ACC112 (cell line): Measurements from ENCODE around the gene TEKT5.
"Not testable (repeated sequence)": the region's sequence is repeated elsewhere in the genome, so short reads cannot be mapped to it uniquely, and the experiment has no call there.

Experiments
- H2AFZ ChIP-seq: fragments of 200-600 bp; sonication (generic); one replicate; pipeline ENCODE4 v1.6.0; 2017; ENCODE audit warnings: antibody characterized with exemption, low read length; ENCODE audit not compliant: unreplicated experiment
- H3K27ac ChIP-seq: fragments of 200-600 bp; sonication (generic); 2 replicates; pipeline ENCODE4 v1.5.1; 2014; ENCODE audit warnings: low read depth, mild to moderate bottlenecking, antibody characterized with exemption, low read length, moderate library complexity
- H3K27me3 ChIP-seq: fragments of 200-600 bp; sonication (generic); 2 replicates; pipeline ENCODE4 v1.6.1; 2014; ENCODE audit warnings: mild to moderate bottlenecking, antibody characterized with exemption, low read length, moderate library complexity, mixed read lengths; ENCODE audit not compliant: insufficient read depth
- H3K36me3 ChIP-seq: fragments of 200-600 bp; sonication (generic); 2 replicates; pipeline ENCODE4 v1.6.1; 2016; ENCODE audit warnings: mild to moderate bottlenecking, antibody characterized with exemption, low read length, moderate library complexity, mixed read lengths; ENCODE audit not compliant: insufficient read depth
- H3K4me1 ChIP-seq: fragments of 200-600 bp; sonication (generic); one replicate; pipeline ENCODE4 v1.6.1; 2016; ENCODE audit warnings: low read length, mixed read lengths; ENCODE audit not compliant: insufficient read depth, unreplicated experiment, control insufficient read depth
- H3K4me3 ChIP-seq: fragments of 200-600 bp; sonication (generic); 2 replicates; pipeline ENCODE4 v1.5.1; 2014; ENCODE audit warnings: mild to moderate bottlenecking, low read depth, low read length
- H3K79me2 ChIP-seq: fragments of 200-600 bp; sonication (generic); one replicate; pipeline ENCODE4 v1.6.0; 2016; ENCODE audit warnings: low read length; ENCODE audit not compliant: control insufficient read depth, unreplicated experiment, insufficient read depth

Gene TEKT5

DNA sequence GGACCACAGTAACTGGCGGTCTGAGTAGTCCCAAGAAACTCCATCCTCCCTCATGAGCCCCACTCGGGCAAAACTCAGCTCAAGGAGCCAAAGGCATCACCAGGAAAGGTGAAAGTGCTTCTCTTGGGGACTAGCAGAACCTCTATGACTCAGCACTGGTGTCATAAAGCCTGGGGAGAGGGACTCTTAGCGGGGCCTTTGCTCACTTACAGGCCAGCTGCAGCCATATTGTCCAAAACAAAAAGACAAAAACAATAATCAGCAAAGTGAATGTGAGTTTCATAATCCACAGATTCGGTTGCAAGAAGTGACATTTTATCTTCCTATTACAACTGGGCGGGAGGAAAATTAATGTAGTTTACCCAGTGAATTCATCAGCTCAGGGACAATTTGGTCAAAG is at the start of gene TEKT5:
TEKT5 (minus strand) TSS at position 101 of the 400 bp plus-strand sequence; CDS start at position 44, 57 bp downstream.
- no peaks in the 10 kb centered on the region for H3K4me1 ChIP-seq
- no peaks in the 10 kb centered on the region for H3K79me2 ChIP-seq
- H3K4me3 ChIP-seq: no peak within 1 kb of the TSS
- H3K36me3 ChIP-seq: no peaks in the 10 kb centered on the region
- H3K27ac ChIP-seq: no peak within 1 kb of the TSS
- H3K27me3 ChIP-seq: peaks cover 34% of the 10 kb centered on the region
- H2AFZ ChIP-seq: no peak within 1 kb of the TSS

DNA sequence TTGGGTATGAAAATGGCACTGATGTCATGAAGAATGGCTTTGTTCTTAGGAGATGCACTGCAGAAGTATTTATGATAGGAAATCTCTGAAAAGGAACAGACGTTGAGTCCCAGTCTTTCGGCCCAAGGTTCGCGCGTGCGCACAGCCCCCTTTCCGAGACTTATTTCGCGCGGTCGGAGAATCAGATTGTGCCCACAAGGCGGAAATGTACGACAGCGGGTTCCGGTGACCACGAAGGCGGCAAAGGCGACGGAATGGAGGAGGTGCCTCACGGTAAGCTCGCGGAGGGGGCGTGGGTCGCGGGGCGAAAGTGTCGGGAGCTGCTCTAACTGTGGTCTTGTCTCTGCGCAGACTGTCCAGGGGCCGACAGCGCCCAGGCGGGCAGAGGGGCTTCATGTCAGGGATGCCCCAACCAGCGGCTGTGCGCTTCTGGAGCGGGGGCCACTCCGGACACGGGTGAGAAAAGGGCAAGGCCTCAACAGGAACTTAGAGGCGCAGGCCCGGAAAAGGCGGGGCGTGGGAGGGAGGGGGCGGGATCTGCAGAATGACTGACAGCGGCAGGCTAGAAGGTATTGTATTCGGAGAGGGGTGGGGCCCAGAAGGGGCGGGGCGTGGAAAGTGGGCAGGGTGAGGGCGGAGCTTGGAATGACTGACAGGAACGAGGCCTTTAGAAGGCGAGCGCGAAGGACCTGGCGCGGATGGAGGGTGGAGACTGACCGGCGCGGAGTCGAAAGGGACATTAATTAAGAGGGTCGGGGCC is 49.1 kb upstream of the TEKT5 start, which contains the start of gene NUBP1:
NUBP1 (plus strand) TSS at position 233 of the 760 bp plus-strand sequence; CDS start at position 255, 22 bp downstream.
- Histone ChIP-seq H3K36me3 (no peaks in the 10 kb centered on the region), H3K4me1 (peaks cover 6% of the 10 kb centered on the region), H3K79me2 (no peaks in the 10 kb centered on the region), H3K4me3 (peak within 1 kb of the TSS; percentile 79), H3K27me3 (no peaks in the 10 kb centered on the region), H3K27ac (peak within 1 kb of the TSS; percentile 88), H2AFZ (peak within 1 kb of the TSS; percentile 86)

GRCh38 chr16:10743227-10743609 is 48.5 kb upstream of the TEKT5 start:
- Histone ChIP-seq H3K79me2 (no peaks in the 10 kb centered on the region), H3K27ac (peak overlapping the region; percentile 88), H3K4me3 (peak overlapping the region; percentile 79), H3K36me3 (no peaks in the 10 kb centered on the region), H3K27me3 (no peaks in the 10 kb centered on the region), H3K4me1 (peaks cover 9% of the 10 kb centered on the region), H2AFZ (peak overlapping the region; percentile 79)

- Histone ChIP-seq H3K36me3 (no peaks in the 10 kb centered on the region), H3K79me2 (no peaks in the 10 kb centered on the region), H3K4me3 (no peak overlapping the region), H3K4me1 (peaks cover 18% of the 10 kb centered on the region), H3K27me3 (no peaks in the 10 kb centered on the region), H3K27ac (no peak overlapping the region), H2AFZ (no peak overlapping the region)
Measured at GRCh38 chr16:10741844-10742243, 47.1 kb upstream of the TEKT5 start.

DNA sequence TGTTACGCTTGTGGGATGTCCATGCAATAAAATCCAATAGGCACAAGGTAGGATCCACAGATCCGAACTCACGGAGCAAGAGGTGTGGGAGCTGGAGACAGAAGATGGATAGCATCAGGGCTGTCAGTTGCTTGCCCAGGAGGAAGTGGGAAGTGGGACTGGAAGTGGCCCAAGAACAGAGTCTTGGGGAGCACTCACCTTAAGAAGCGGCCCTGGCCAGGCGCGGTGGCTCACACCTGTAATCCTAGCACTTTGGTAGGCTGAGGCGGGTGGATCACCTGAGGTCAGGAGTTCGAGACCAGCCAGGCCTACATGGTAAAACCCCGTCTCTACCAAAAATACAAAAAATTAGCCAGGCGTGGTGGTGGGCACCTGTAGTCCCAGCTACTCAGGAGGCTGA is 46.5 kb upstream of the TEKT5 start:
- H3K27ac ChIP-seq, H3K4me3 ChIP-seq, H3K36me3 ChIP-seq, H3K79me2 ChIP-seq, H3K27me3 ChIP-seq, H2AFZ ChIP-seq: not testable (repeated sequence)
- H3K4me1 ChIP-seq: peaks cover 18% of the 10 kb centered on the region

DNA sequence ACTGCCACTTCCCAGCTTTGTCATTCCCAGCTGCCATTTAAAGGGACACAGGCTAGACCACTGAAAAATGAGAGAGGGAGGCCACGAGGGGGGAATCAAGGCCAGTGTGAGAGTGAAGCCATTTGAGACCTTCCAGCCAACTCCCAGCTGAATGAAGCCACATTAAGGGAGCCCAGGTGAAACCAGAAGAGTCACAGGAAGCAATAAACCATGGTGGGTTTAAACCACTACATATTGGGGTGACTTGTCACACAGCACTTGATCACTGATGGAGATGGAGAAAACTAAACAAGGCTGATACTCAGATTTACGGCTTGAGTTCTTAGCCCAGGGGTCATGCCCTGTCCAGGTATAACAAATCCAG is 46.1 kb upstream of the TEKT5 start:
- H3K36me3 ChIP-seq: no peaks in the 10 kb centered on the region
- no peaks in the 10 kb centered on the region for H3K27me3 ChIP-seq
- peaks cover 18% of the 10 kb centered on the region for H3K4me1 ChIP-seq
- no peak overlapping the region for H3K27ac ChIP-seq
- H3K4me3 ChIP-seq: no peak overlapping the region
- H2AFZ ChIP-seq: no peak overlapping the region
- no peaks in the 10 kb centered on the region for H3K79me2 ChIP-seq

DNA sequence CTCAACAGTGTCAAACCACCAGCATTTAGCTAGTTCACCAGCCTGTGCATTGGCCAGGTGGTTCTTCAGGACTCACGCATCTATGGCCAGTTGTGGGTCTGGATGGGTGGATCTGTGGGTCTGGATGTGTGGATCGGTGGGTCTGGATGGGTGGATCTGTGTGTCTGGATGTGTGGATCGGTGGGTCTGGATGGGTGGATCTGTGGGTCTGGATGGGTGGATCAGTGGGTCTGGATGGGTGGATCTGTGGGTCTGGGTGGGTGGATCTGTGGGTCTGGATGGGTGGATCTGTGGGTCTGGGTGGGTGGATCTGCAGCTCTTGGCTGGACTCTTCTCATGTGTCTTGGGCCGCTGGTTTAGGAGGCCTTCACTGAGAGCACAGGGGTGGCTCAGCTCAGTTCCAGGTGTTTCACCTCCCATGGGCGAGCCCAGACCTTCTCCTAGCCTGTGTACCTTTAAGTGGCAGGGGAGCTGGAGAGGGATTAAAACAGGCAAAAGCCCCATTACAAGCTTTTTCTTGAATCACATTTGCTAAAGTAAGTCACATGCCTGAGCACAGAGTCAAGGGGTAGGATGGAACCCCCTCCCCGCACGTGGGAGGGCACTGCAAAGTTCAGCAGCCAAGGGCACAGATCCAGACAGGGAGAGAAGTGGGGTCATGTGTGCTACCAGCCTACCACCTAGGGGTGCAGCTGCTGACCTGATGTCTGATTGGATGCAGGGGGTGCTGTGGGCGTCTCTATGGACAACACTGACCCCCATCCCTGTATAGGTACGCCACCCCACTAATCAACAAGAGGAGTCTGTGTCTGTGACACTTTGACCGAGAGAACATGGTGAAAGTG is 45.5 kb upstream of the TEKT5 start:
- no peak overlapping the region for H3K27ac ChIP-seq
- no peak overlapping the region for H3K4me3 ChIP-seq
- no peaks in the 10 kb centered on the region for H3K79me2 ChIP-seq
- peaks cover 18% of the 10 kb centered on the region for H3K4me1 ChIP-seq
- H2AFZ ChIP-seq: no peak overlapping the region
- H3K27me3 ChIP-seq: no peaks in the 10 kb centered on the region
- no peaks in the 10 kb centered on the region for H3K36me3 ChIP-seq

- Histone ChIP-seq H2AFZ (no peak overlapping the region), H3K27ac (peak overlapping the region; percentile 80), H3K4me1 (peaks cover 18% of the 10 kb centered on the region), H3K36me3 (no peaks in the 10 kb centered on the region), H3K27me3 (no peaks in the 10 kb centered on the region), H3K4me3 (no peak overlapping the region), H3K79me2 (no peaks in the 10 kb centered on the region)
Measured at GRCh38 chr16:10738231-10739077, 43.7 kb upstream of the TEKT5 start.

- H3K4me3 ChIP-seq: no peak overlapping the region
- H3K79me2 ChIP-seq: no peaks in the 10 kb centered on the region
- H2AFZ ChIP-seq: peak overlapping the region; percentile 35
- no peaks in the 10 kb centered on the region for H3K36me3 ChIP-seq
- H3K27ac ChIP-seq: no peak overlapping the region
- H3K27me3 ChIP-seq: no peaks in the 10 kb centered on the region
- peaks cover 15% of the 10 kb centered on the region for H3K4me1 ChIP-seq
Measured at GRCh38 chr16:10737068-10737625, 42.4 kb upstream of the TEKT5 start.

DNA sequence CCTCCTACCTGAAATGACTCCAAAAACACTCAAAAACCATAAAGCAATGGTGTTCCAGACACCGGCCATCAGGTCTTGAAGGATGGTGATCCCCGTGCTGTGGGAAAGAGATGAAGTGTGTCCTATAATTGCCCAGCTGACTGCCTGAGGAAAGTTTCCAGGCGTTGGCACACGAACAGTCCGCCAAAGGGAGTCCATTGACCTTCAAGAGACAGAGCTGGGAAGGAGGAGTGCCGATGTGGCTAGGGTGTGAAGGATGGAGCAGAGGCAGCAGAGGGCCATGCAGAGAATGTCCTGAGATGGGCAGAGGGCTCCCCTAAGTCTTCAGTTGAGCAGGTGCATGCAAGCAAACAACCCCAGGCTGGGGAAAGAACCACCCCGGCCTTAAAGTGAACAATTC is 37.1 kb upstream of the TEKT5 start:
- no peaks in the 10 kb centered on the region for H3K79me2 ChIP-seq
- no peak overlapping the region for H2AFZ ChIP-seq
- peaks cover 3% of the 10 kb centered on the region for H3K4me1 ChIP-seq
- no peaks in the 10 kb centered on the region for H3K36me3 ChIP-seq
- no peak overlapping the region for H3K27ac ChIP-seq
- H3K4me3 ChIP-seq: no peak overlapping the region
- no peaks in the 10 kb centered on the region for H3K27me3 ChIP-seq
